HepG2 (cell line): ENCODE measurements around the gene MAPK8IP1. TPM values are rescaled to one million over a fixed set of nuclear protein-coding genes. Genes with fewer than 3 reads are reported as not detected.

Experiments used
- AHDC1 ChIP-seq: sonication (generic); formaldehyde crosslinking; IDR thresholded peaks from 2 replicates; pipeline ENCODE4 v1.5.1; 2020; ENCODE audit warnings: mild to moderate bottlenecking, missing genetic modification reagents, borderline replicate concordance
- CREB1 ChIP-seq, 2 experiments: fragments of 450-650 bp in 1 of 2; IDR thresholded peaks; 2 replicates each; pipeline ENCODE4 v1.6.1; 2016 to 2017; ENCODE audit warnings: control low read depth in 1 of 2, mild to moderate bottlenecking in 1 of 2, missing compliant biosample characterization in 1 of 2, missing genetic modification characterization in 1 of 2
- FOXA1 ChIP-seq, 2 experiments: fragments of 450-650 bp in 1 of 2; sonication (generic) in 1 of 2; formaldehyde crosslinking in 1 of 2; IDR thresholded peaks; 2 replicates each; pipeline versions ENCODE4 v1.4.0 to v1.6.1; 2016 to 2020; ENCODE audit warnings: missing genetic modification reagents in 1 of 2
- GATAD1 ChIP-seq: IDR thresholded peaks from 2 replicates; pipeline ENCODE4 v1.6.1; 2016; ENCODE audit warnings: missing genetic modification reagents, missing compliant biosample characterization
- IKZF4 ChIP-seq: sonication (generic); formaldehyde crosslinking; IDR thresholded peaks from 2 replicates; pipeline ENCODE4 v1.5.1; 2020; ENCODE audit warnings: borderline replicate concordance, mild to moderate bottlenecking, low read depth, missing genetic modification reagents; ENCODE audit errors: not compliant biosample characterization
- MAFF ChIP-seq: IDR thresholded peaks from 2 replicates; pipeline ENCODE4 v1.6.1; 2011; ENCODE audit warnings: low read depth, low read length, improper control_type of control experiment
- MED1 ChIP-seq: sonication (generic); formaldehyde crosslinking; IDR thresholded peaks from 2 replicates; pipeline ENCODE4 v1.4.0; 2020; ENCODE audit warnings: missing genetic modification reagents
- NAIF1 ChIP-seq: sonication (generic); formaldehyde crosslinking; IDR thresholded peaks from 2 replicates; pipeline ENCODE4 v1.5.0; 2020; ENCODE audit warnings: mild to moderate bottlenecking, missing genetic modification reagents, borderline replicate concordance
- NFIC ChIP-seq: IDR thresholded peaks from 2 replicates; pipeline ENCODE4 v1.6.1; 2012; ENCODE audit warnings: mild to moderate bottlenecking, low read length, inconsistent platforms
- PAXIP1 ChIP-seq: sonication (generic); formaldehyde crosslinking; conservative IDR thresholded peaks from 2 replicates; pipeline ENCODE4 v1.4.0; 2020; ENCODE audit warnings: mild to moderate bottlenecking, missing genetic modification reagents, moderate library complexity
- POLR2A ChIP-seq, 2 experiments: IDR thresholded peaks; 2 replicates each; pipeline ENCODE4 v1.6.1; 2011; ENCODE audit warnings: low read depth in 2 of 2, low read length in 2 of 2, mild to moderate bottlenecking in 1 of 2, moderate library complexity in 1 of 2; ENCODE audit not compliant: insufficient read depth in 1 of 2
- PPARG ChIP-seq: conservative IDR thresholded peaks from 2 replicates; pipeline ENCODE4 v1.6.1; 2016; ENCODE audit warnings: missing biosample characterization, missing genetic modification reagents
- SALL1 ChIP-seq: sonication (generic); formaldehyde crosslinking; IDR thresholded peaks from 2 replicates; pipeline ENCODE4 v1.8.0; 2022; ENCODE audit warnings: mild to moderate bottlenecking, missing genetic modification reagents
- SP140L ChIP-seq: sonication (generic); formaldehyde crosslinking; IDR thresholded peaks from 2 replicates; pipeline ENCODE4 v1.4.0; 2020; ENCODE audit warnings: missing genetic modification reagents, borderline replicate concordance
- STAT5B ChIP-seq: sonication (generic); formaldehyde crosslinking; IDR thresholded peaks from 2 replicates; pipeline ENCODE4 v1.4.0; 2020; ENCODE audit warnings: missing genetic modification reagents
- ZNF264 ChIP-seq: sonication (generic); formaldehyde crosslinking; IDR thresholded peaks from 2 replicates; pipeline ENCODE4 v1.4.0; 2020; ENCODE audit warnings: missing genetic modification reagents
- ZNF317 ChIP-seq: sonication (generic); formaldehyde crosslinking; IDR thresholded peaks from 2 replicates; pipeline ENCODE4 v1.5.0; 2020; ENCODE audit warnings: mild to moderate bottlenecking, missing genetic modification reagents
- ZNF33A ChIP-seq: sonication (generic); formaldehyde crosslinking; IDR thresholded peaks from 2 replicates; pipeline ENCODE4 v1.5.1; 2020; ENCODE audit warnings: missing genetic modification reagents, mild to moderate bottlenecking, moderate library complexity, borderline replicate concordance
- ZNF660 ChIP-seq: sonication (generic); formaldehyde crosslinking; IDR thresholded peaks from 2 replicates; pipeline ENCODE4 v1.5.1; 2020; ENCODE audit warnings: mild to moderate bottlenecking, low read depth, missing genetic modification reagents, borderline replicate concordance
- ZSCAN31 ChIP-seq: sonication (generic); formaldehyde crosslinking; IDR thresholded peaks from 2 replicates; pipeline ENCODE4 v1.5.0; 2020; ENCODE audit warnings: low read depth, mild to moderate bottlenecking, missing genetic modification reagents
- polyA plus RNA-seq, 8 experiments: library from polyadenylated mRNA; depleted of rRNA in 3 of 8; stranded (reverse) in 7 of 8; unstranded in 1 of 8; fragments of >200 nt; fragmentation: Illumina TruSeq in 4 of 8; extraction: Trizol in 4 of 8; gene quantifications; 2 replicates each; pipeline versions ENCODE4 v1.2.1 to v1.2.3, GENCODE V29; 2011 to 2016; ENCODE audit warnings: low read depth in 4 of 8, missing spikeins in 1 of 8, mixed read lengths in 1 of 8; ENCODE audit not compliant: insufficient read depth in 1 of 8
- total RNA-seq, 5 experiments: library from RNA; depleted of rRNA; stranded (reverse); fragments of >200 nt; fragmentation: Illumina TruSeq; extraction: Trizol; gene quantifications; 2 replicates each; pipeline ENCODE4 v1.2.3, GENCODE V29; 2016; ENCODE audit warnings: low read depth in 1 of 5

MAPK8IP1 gene
- total and polyA plus RNA-seq, 2 of the 13 experiments (the other 11 are each of a cell fraction or from before 2014, with no cell fraction given): 2.2 to 4.2 TPM

- TF ChIP-seq IKZF4 (no peak), GATAD1 (CRISPR knock-in tag) (0 out of 2 replicates have a peak, but pooled peaks have one; percentile 34), ZNF317 (CRISPR knock-in tag) (peak; percentile 79), MED1 (no peak), ZNF264 (CRISPR knock-in tag) (no peak), SP140L (no peak), PPARG (CRISPR knock-in tag) (no peak), CREB1 (IDR thresholded peaks at IDR 0.05) (no peak), CREB1 (CRISPR knock-in tag; IDR thresholded peaks at IDR 0.05) (no peak), PAXIP1 (CRISPR knock-in tag) (peak; percentile 58), ZNF33A (CRISPR knock-in tag) (no peak), STAT5B (CRISPR knock-in tag) (no peak), NAIF1 (CRISPR knock-in tag) (no peak), MAFF (no peak), POLR2A (IDR thresholded peaks at IDR 0.05; ENCODE audit: insufficient read depth in 1 of 2, low read depth in 2 of 2, low read length in 2 of 2) (peak in 1 of 2 experiments; percentile 47; a peak in 1 of 4 replicates), ZSCAN31 (no peak), ZNF660 (CRISPR knock-in tag) (no peak), SALL1 (CRISPR knock-in tag) (peak; percentile 70), FOXA1 (IDR thresholded peaks at IDR 0.05) (no peak), FOXA1 (CRISPR knock-in tag; IDR thresholded peaks at IDR 0.05) (0 out of 2 replicates have a peak, but pooled peaks have one; percentile 40), AHDC1 (CRISPR knock-in tag) (peak; percentile 52; the same call in 1 of the 2 replicates), NFIC (no peak)
Observed at GRCh38 chr11:45848654-45849081, 36.8 kb upstream of the MAPK8IP1 start (continued).
